Brain microvascular endothelial cell (primary cell): ENCODE results near the gene NRARP.

Experiments used
- DNase-seq: peaks from one replicate; pipeline ENCODE4 v3.0.0-alpha.2; 2020
- H3K27ac ChIP-seq: fragments of 250-450 bp; sonication (Bioruptor Pico); 2 replicates; pipeline ENCODE4 v1.5.1; 2020; ENCODE audit warnings: mild to moderate bottlenecking, moderate library complexity
- H3K27me3 ChIP-seq: fragments of 250-450 bp; sonication (Bioruptor Pico); replicated peaks from 2 replicates; pipeline ENCODE4 v1.5.1; 2020; ENCODE audit warnings: mild to moderate bottlenecking
- H3K36me3 ChIP-seq: fragments of 250-450 bp; sonication (Bioruptor Pico); replicated peaks from 2 replicates; pipeline ENCODE4 v1.5.1; 2020; ENCODE audit warnings: mild to moderate bottlenecking
- H3K4me3 ChIP-seq: 2 replicates; pipeline ENCODE4 v1.5.1; 2011; ENCODE audit warnings: low read depth, mild to moderate bottlenecking, control low read depth, low read length, moderate library complexity
- in situ Hi-C: cut with HindIII; loops from 2 replicates; pipeline ENCODE4 v1.10.0; 2017; ENCODE audit warnings: low sequenced_read_pairs, low pct_ligation_motif_present
- TF ChIP-seq, protein P1 (sequence below): IDR thresholded peaks from 2 replicates; pipeline ENCODE4 v1.5.1; 2011; ENCODE audit warnings: low read depth, mild to moderate bottlenecking, moderate library complexity, low read length, control low read depth, inconsistent platforms; ENCODE audit errors: missing control alignments

The NRARP gene

DNA sequence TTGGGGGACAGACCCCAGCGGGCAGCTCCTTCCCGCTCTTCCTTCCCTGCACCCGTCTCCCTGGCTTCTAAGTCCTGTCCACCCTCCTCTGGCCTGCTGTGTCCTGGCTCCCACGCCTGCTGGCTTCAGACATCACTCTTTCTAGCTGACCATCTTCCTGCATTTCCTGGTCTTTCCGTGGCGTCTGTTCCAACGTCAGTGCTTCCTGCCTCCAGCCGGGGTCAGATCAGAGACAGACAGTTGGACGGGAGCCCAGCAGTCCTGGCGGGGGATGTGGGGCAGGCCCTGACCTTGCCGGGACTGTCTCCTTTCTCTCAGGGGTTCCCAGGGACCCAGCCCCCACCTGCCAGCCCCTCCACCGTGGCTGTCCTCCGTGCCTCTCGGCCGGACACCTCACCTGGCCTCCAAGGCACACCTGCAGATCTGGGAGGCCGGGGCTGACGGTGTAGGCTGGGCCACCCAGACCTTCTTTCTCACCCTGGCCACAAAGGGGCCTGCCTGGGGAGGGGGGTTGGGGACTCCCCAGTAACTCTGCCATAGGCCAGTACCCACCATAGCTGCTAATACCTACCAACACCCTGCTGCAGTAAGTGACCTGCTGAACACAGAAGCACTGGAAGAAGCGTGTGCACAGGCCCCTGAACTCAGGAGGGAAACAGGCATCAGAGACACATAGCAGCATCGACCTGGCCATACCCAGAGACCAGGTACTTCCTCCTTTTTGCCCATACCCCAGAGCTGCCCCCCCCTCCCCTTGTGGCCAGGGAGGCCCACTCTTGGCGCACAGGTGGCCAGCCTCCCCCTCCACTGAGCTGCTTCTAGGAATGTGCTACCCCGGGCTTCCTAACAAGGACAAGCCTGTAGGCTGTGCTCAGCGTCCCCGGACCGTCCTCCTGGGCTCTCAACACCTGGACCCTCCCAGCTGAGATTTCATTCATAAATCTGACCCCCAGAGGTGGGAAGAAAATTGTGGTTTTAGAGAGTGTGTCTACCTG is 5.1 kb downstream of the NRARP start:
- Histone ChIP-seq H3K27ac (peak overlapping the region; percentile 83), H3K27me3 (no peaks in the 10 kb centered on the region), H3K36me3 (no peaks in the 10 kb centered on the region), H3K4me3 (peak overlapping the region; percentile 46)
- TF ChIP-seq, protein P1, sequence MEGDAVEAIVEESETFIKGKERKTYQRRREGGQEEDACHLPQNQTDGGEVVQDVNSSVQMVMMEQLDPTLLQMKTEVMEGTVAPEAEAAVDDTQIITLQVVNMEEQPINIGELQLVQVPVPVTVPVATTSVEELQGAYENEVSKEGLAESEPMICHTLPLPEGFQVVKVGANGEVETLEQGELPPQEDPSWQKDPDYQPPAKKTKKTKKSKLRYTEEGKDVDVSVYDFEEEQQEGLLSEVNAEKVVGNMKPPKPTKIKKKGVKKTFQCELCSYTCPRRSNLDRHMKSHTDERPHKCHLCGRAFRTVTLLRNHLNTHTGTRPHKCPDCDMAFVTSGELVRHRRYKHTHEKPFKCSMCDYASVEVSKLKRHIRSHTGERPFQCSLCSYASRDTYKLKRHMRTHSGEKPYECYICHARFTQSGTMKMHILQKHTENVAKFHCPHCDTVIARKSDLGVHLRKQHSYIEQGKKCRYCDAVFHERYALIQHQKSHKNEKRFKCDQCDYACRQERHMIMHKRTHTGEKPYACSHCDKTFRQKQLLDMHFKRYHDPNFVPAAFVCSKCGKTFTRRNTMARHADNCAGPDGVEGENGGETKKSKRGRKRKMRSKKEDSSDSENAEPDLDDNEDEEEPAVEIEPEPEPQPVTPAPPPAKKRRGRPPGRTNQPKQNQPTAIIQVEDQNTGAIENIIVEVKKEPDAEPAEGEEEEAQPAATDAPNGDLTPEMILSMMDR: no peak
- DNase-seq: peak; percentile 86
- in situ Hi-C loops: no loop called here

DNA sequence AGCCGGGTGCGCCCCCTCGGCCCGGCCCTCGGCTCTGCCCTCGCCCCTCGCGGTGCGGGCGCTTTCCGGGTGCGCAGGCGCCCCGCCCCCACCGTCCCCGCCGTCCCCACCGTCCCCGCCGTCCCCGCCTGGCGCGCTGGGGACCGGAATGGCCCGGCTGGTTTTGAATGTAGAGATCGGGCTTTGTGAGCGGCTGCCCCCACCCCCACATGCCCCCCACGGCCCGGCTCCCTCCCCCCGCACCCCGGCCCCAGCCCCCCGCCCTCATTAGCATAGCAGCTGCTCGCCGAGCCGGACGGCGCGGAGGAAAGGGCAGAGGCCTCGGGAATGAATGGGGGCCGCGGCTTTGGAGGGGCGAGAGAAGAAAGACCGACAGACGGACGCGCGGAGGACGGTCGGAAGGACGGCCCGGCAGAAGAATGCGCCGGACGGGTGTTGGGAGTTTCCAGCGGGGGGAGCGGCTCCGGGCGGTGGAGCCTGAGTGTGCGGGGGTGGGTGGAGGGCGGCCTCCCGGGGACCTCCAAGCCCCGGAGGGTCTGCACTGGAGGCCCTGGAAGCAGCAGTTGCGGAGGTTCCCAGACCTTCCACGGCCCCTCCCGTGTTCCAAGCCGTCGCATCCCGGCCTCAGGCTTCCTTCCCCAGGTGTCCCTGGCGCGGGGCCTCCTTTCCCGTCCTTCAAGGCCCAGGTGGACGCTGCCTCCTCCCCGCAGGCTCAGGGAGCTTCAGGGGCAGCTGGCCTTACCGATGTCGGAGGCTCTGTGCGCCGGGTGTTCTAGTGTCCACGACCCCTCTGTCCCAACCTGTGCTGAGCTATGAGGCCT is 6.0 kb downstream of the NRARP start:
- H3K4me3 ChIP-seq: peak overlapping the region; percentile 46
- TF ChIP-seq, protein P1: no peak
- DNase-seq: no peak
- in situ Hi-C loops: no loop called here
- H3K27me3 ChIP-seq: no peaks in the 10 kb centered on the region
- no peaks in the 10 kb centered on the region for H3K36me3 ChIP-seq
- peak overlapping the region; percentile 83 for H3K27ac ChIP-seq

DNA sequence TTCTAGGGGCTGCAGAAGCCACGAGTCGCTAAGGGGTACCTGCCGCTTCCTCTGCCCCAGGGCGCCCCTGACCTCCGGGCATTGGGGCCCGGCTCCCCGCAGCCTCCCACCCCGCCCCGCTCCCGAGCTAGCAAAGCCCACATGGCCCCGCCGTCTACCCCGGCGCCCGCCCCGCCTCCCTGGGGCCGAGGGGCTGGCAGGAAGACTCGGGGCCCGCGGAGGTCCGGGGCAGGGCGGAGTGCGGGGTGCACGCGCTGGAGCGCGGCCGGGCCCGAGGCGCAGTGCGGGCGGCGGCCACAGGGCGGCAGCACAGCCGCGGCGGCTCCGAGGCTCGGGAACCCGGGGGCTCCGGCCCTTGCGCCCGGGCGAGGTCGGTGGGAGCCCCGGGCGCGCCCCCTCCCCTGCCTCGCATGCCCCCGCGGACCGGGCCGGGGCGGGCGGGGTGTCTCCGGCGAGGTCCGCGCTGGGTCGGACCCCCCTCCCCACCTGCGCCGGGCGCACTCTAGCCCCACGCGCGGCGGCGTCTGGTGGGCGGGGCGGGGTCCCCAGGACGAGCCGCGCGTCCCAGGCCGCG is 6.7 kb downstream of the NRARP start:
- Histone ChIP-seq H3K27ac (no peak overlapping the region), H3K4me3 (no peak overlapping the region), H3K27me3 (no peaks in the 10 kb centered on the region), H3K36me3 (no peaks in the 10 kb centered on the region)
- no peak for DNase-seq
- in situ Hi-C loops: no loop called here
- TF ChIP-seq, protein P1: peak; percentile 41

DNA sequence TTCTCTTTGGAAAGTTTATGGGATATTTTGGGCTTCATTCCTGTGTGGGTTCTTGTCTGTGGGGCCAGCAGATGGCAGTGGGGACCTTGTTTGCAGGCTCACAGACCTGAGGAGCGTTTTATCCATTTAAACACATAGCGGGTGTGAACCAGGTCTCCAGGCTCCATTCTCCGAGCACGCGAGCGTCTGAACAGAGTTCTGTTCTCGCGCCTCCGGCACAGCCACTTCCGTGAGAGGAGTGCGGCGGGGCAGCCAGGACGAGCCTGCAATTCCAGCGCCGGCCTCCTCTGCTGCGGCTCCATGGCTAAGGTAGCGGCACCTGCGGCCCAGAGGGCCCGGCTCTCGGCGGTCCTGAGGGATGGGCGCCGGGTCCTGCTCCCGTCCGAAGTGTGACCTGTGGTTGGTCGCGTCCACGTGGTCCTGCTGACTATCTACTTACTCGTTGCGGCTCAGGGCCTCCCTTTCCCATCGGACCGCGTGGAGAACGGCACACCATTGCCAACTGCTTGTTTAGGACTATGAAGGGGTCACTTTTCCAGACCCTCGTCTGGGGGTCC is 7.3 kb downstream of the NRARP start:
- Histone ChIP-seq H3K27me3 (no peaks in the 10 kb centered on the region), H3K27ac (no peak overlapping the region), H3K4me3 (no peak overlapping the region), H3K36me3 (no peaks in the 10 kb centered on the region)
- no peak for DNase-seq
- TF ChIP-seq, protein P1: peak; percentile 65
- in situ Hi-C loops: no loop called here

DNA sequence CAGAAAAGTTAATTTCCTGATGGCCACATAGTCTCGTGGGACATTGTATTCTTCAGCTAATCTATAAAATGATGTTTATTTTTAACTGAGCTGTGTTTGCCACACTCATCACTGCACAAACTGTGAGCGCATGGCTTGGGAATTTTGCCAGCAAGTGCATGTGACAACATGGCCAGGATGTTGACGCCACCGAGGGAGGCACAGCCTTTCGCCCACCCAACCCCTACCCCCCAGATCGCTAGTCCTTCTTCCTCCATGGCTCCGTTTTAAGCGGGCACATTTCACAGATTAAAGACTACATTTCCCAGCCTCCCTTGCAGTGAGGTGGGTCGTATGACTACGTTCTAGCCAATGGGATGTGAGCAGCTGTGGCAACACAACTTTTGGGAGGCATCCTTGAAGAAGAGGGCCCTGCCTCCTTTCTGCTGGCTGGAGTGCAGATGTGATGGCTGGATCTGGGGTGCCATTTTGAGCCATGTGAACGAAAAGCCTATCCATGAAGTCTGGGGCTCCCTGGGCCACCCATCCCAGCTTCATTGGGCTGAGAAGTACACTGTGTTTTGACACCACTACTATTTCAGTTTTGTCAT is 7.9 kb downstream of the NRARP start:
- peak; percentile 57 for DNase-seq
- no peak overlapping the region for H3K27ac ChIP-seq
- in situ Hi-C loops: no loop called here
- TF ChIP-seq, protein P1: no peak
- H3K27me3 ChIP-seq: no peaks in the 10 kb centered on the region
- no peak overlapping the region for H3K4me3 ChIP-seq
- H3K36me3 ChIP-seq: no peaks in the 10 kb centered on the region
